HG03342 (cell line): ENCODE measurements around the gene MAMDC2.

Source experiments
- ATAC-seq: cut with Tn5 transposase; IDR thresholded peaks from one replicate; pipeline ENCODE4 v1.9.1; 2021; ENCODE audit warnings: mild to moderate bottlenecking, moderate library complexity; ENCODE audit not compliant: unreplicated experiment

MAMDC2 gene, protein sequence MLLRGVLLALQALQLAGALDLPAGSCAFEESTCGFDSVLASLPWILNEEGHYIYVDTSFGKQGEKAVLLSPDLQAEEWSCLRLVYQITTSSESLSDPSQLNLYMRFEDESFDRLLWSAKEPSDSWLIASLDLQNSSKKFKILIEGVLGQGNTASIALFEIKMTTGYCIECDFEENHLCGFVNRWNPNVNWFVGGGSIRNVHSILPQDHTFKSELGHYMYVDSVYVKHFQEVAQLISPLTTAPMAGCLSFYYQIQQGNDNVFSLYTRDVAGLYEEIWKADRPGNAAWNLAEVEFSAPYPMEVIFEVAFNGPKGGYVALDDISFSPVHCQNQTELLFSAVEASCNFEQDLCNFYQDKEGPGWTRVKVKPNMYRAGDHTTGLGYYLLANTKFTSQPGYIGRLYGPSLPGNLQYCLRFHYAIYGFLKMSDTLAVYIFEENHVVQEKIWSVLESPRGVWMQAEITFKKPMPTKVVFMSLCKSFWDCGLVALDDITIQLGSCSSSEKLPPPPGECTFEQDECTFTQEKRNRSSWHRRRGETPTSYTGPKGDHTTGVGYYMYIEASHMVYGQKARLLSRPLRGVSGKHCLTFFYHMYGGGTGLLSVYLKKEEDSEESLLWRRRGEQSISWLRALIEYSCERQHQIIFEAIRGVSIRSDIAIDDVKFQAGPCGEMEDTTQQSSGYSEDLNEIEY

DNA sequence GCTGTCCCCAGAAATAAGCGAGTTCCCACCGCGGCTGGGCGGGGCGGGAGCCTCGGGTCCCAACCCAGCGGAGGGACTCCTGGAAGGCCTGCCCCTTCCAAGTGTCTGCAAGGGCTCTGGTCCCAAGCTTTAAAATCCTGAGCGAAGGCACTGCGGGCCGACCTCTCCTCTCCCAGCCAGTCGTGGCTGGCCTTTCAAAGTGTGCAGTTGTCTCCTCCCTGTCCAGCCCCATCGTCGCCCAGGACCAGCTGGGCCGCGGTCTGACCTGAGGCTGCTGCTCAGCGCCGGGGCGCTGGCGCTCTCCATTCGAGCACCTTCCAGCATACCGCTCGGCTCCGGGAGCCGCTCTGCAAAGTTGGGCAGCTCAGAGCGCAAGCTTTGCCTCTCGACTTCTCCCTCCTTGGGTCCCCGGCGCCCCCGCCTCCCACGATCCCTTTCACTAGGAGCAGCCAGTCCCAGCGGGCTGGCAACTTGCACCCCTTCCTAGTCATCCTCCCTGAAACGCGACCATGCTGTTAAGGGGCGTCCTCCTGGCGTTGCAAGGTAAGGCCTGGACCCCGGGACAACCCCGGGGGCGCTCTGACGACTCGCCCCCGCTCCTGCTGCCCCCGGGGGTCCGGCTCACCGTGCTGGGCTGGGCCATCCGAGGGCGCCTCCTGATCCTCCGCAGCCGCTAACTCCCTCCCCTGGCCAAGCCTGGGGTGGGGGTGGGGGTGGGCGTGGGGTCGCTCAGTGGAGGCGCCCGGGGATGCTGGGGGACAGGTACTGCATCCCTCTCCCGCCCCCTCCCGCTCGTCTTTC, at the start of gene MAMDC2:
TSS of gene MAMDC2 (plus strand) at position 160 of the 801 bp plus-strand sequence. CDS start at position 510, 350 bp downstream.
- no peak for ATAC-seq

DNA sequence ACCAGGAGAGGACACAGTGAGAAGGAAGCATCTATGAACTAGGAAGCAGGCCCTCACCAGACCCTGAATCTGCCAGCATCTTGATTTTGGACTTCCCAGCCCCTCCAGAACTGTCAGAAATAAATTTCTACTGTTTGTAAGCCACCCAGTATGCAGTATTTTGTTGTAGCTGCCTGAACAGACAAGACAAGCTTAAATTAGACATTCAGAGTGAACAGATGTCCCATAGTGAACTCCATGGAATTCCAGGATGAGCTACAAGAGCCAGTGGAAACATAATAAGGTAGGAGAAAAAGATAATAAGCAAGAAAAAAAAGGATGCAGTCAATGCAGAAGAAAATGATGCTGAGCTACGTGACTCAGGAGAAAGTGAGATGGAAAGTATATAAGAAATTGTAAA, 47.8 kb upstream of the MAMDC2 start:
- ATAC-seq, result no peak

DNA sequence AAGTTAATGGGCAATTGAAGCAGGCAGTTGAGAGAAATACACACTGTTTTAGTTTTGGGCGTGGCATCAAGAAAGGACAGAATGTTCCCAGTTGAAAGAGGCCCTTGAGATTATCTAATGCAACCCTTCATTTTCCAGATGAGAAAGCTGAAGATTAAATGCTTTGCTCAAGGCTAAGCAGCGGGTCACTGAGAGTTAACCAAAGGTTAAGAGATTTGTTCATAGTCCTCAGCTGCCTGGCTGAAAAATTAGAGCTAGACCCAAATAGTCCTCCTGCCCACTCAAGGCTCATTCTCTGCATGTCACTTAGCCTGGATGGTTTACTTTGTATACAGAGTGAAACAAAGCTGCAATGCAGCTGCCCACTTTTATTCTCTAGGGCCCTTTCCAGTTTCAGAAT, 46.7 kb upstream of the MAMDC2 start:
- no peak for ATAC-seq

DNA sequence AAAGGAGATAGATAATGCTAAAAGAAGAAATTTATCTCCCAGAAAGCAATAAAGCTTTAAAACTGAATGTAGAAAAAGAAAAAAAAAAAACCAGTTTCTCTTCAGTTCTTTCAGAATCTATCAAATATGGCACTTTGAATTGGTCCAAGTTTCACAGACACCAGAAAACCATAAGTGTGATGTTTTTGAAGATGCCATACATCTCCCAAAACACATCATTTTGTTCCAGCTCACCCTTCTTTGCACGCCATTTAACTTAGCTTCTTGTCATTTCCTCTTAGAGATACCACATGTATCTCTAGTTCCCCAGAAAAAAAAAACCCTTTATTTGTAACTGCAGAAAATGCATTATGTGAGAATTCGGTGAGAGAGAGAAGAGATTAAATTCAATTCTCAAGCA, 46.1 kb upstream of the MAMDC2 start:
- no peak for ATAC-seq

DNA sequence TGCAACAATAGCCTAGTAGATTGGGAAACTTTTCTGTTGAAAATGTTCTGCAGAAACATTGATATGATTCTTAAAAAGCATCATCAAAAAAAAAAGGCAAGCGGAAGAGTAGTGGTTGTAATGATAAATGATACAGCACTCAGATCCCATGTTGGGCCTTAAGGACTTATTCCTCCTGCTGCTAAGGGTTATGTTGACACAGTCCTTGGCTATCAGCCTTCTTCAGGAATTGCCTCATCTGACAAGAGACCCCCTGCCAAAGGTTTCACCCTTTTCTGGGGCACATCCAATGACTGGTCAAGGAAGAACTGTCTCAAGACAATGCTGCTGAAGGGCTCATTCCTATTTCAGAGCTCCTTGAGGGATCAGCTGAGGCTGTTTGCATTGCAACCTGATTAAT, 44.3 kb upstream of the MAMDC2 start:
- ATAC-seq, result no peak

DNA sequence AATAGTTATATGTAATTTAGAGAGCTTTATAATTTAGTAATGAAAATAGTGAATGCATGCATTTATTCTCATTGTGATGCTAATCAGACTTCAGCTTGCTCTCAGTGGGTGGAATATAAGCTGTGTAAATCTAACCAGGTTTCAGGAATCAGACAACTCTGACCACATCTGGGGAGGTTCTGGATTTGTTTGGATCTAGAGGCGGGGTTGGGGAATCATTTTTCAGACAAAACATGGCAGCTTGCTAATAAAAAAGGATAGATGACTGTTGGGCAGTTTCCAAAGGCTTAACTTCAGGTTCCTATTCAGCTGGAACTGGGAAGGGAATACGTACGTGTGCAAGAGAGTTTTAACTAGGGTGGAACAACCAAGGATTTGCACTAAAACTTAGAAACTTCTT, 43.2 kb upstream of the MAMDC2 start:
- ATAC-seq, result no peak

DNA sequence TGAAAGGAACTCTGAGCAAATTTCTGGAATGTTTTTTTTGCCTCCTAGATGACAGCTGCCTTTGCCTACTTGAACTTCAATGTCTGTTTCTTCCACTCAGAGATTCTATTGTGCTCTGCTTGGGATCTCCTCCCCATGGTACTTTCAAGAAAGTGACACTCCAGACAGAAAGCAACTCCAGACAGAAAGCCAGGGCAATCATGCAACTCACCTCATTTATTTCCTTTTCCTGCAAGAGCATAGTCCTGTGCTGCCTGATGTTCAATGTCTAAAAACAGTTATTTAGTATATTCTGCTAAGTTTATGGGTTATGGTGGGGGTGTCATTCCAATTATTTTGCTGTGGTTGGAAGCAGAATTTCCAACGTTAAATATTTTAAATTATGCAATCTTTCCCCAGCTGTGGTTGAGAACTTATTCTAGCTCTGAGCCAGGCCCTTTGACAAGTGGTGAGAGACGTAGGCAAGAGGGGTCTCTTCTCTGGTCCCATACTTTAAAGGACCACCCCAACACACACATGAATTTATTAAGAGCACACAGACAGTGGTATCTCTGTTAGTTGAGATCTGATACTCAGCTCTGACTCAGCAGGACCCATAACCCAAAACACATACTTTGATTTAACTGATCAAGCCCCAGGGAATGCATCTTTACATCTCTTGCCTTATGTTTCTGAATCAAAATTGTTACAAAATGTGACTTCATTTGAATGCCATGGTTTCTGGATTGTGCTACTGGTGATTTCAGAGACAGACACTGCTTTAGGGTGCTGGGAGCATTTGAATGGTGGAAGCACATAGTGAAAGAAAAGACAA, 39.5 kb upstream of the MAMDC2 start:
- ATAC-seq, result no peak

DNA sequence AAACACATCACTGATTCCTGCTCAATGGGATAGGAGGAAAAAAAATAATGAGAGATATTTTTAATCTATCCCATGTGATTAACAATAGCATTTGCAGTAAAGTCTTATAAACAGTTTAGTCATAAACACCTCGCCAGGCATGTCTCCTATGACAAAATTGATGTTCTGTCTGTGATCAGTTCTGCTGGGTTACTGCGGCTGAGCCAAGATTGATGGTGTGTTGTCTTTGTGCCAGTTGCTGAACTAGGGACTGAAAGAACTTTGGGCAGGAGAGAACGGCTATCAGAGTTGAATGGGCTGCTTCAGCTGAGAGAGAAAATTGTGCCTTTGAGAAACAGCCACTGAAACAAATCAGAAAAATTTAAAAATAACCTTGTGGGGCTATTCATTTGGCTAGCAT, 37.3 kb upstream of the MAMDC2 start:
- no peak for ATAC-seq

DNA sequence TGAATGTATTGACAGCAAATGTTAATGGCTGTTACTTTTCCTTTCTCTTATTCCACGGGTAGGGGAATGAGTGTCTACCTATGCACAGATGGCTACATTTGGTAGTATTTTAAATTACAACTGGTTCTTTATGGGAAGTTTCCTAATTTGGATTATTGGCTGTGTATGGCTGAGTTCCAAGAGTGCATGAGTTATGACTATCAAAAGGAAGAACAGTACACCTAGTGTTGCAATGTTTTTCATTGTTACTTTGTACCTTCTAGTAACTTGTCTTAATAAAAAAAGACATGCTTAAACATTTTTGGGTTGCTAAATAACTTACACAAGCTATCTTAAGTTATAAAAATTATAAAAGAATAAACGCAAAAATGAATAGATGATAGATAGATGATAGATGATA, 35.8 kb upstream of the MAMDC2 start:
- ATAC-seq, result no peak

DNA sequence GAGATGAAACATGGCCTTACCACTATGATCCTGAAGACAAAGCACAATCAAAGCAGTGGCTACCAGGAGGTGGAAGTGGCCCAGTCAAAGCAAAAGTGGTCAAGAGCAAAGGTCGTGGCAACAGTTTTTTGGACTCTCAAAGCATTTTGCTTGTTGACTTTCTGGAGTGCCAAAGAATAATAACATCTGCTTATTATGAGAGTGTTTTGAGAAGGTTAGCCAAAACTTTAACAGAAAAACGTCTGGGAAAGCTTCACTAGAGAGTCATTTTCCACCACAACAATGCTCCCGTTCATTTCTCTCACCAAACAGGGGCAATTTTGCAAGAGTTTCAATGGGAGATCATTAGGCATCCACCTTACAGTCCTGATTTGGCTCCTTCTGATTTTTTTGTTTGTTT, 33.6 kb upstream of the MAMDC2 start:
- no peak for ATAC-seq

DNA sequence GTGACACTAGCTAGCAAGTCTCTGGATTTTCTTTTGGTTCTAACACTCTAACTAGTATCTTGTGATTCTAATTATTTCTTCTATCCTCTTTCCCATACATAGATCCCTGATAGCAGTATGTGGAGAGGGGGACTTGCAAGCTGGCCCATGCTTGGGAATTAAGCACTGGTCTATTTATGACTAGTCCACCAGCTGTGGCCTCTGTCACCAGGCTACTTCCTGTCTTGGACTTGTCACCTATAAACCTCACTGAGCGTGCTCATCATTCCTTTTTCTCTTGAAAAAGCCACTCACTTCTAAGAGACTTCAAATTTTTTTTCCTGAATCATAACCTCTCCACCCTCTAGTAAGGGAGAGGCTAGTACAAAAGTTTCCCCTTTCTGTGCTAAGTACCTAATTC, 32.3 kb upstream of the MAMDC2 start:
- no peak for ATAC-seq

DNA sequence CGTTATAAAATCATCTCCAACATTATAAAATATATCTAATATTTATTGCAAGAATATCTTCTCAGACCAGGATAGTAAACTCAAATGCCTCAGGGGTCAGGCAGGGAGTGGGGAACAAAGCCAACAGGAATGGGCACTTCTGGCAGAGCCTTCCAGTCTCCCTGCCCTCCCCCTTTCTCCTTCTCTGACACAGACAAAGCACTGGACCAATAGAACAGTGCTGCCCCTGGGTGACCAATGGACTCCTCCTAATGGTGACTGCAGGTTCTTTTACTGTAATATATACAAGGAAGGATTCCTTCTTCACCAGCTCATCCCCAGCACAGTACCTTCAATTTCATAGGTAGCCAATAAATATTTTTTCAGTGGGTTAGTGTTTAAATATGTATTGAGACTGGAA, 31.1 kb upstream of the MAMDC2 start:
- no peak for ATAC-seq

DNA sequence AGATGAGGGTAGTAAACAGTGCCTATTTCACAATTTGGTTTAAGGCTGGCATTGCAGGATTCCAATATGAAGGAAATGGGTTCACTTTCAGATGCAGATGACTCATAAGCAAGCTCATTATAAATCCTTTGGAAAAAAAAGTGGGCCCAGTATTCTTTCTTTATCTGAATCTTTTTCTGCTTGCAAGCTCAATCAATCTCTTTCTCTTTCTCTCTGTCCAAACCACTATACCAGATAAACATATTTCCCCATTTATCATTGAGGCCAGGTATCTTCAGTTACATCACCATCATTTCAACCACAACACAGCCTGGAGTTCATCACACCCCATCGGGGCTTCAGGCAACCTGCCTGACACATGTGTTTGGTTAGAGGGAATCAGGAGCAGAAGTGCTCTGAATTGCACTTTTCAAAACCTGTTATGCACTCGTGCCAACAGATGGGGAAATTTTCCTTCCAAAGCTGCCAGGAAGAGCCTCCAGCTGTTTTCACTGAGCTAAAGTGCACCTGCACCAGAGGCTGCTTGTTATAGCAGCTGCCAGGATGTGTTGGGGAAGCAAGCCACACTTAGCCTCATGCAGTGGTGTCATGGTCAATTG, 30.0 kb upstream of the MAMDC2 start:
- ATAC-seq, result no peak

DNA sequence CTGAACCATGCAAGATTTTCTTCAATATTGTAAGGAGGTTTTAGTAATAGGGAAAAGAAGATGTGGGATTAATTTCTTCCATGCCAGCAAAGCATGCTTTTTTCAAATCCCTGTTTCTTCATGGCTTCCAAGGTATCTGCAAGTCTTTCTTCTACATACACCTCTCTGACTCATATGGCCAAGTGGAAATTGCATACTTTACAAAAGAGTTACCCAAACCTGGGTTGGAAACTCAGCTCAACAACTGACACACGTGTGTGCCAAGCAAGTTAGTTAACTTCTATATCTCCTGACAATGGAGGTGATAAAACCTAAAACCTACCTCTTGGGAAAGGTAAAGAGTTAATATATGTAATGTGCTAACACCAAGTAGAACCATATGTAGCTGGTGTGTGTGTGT, 28.5 kb upstream of the MAMDC2 start:
- ATAC-seq, result no peak

DNA sequence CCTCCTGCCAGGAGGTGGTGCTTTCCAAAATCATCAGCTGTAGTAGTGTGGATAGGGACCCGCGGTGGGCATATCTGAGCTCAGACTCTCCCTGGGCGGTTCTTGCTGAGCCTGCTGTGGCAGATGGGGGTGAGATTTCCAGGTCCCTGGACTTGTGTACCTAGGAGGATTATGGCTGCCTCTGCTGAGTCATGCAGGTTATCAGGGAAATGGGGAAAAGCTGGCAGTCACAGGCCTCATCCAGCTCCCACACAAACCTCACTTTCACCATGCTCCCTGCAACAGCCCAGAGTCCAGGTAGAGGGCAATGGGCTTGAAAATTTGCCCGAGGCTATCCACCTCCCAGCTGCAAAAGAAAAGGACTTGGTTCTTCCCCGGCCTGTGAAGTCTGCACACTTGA, 23.4 kb upstream of the MAMDC2 start:
- ATAC-seq, result no peak

DNA sequence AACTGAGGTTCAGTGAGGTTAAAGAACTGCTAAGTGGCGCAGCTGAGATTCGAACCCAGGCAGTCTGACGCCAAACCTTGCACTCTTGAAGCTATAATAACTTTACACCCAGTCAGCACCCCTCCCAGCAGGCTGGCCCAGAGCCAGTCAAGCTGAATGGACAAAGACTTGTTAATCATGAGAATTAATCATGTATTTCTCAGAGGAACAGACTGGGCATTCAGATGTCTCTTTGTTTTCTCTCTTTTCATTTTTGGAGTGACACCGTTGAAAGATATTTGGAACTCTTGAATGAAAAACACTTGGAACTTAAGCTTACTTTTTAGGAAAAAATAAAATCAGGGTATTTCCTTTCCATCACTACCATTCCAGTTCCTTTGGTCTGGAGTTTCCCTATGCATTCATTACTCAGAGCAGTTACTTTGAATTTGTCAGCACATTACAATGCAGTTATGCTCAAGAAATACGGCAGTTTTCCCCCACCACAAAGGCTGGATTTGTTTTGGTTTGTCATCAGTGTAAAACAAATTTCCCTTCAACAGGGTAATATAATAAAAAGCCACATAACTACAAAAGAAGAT, 22.6 kb upstream of the MAMDC2 start:
- ATAC-seq, result no peak

DNA sequence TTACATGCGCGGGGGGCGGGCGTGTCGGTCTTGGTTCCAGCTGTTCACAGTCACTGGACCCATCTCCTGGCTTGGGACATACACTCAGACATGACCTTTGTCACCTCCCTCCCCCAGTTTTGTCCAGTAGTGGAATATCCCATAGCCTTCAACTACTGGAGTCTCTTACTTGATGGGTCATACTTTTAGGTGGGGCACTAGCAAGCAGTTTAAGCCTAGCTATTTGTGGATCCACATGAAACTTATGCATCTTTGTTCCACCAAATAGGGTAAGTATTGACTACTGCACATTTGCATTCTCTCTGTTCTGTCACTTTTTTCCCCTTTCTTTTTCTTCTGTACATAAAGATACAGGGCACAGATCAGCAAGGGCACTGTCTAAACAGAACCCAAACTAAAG, 15.4 kb upstream of the MAMDC2 start:
- ATAC-seq, result no peak

DNA sequence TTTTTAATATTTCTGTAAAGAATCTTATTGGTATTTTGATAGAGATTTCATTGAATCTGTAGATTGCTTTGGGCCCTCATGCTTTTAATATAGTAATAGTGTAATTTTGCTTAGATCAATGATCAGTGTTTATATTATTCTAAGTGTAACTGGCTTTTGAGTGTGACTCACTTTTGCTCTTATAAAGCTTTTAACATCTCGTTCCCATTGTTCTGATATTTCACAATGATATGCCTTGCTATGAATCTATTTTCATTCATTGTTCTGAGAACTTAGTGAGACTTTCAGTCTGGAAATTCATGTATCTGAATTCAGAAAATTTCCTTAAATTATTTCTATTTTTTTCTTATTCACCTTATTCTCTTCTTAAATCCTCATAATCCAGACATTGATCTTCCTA, 13.5 kb upstream of the MAMDC2 start:
- ATAC-seq, result no peak

DNA sequence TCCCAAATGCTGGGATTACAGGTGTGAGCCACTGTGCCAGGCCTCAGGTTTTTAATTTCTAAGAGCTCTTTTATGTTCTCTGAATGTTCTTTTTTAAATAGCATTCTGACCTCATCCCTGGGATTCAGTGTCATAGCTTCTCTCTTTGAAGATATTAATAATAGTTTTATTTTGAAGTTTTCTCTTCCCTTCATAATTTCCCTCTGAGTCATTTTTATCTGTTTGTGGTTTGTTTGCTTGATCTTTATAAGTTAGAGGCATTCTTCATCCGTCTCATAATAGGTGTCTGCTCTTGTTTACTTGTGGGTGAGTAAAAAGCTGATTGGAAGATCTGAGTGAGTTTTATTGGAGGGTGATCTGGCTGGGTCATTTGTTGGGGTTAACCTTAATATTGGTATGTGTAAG, 12.5 kb upstream of the MAMDC2 start:
- no peak for ATAC-seq

DNA sequence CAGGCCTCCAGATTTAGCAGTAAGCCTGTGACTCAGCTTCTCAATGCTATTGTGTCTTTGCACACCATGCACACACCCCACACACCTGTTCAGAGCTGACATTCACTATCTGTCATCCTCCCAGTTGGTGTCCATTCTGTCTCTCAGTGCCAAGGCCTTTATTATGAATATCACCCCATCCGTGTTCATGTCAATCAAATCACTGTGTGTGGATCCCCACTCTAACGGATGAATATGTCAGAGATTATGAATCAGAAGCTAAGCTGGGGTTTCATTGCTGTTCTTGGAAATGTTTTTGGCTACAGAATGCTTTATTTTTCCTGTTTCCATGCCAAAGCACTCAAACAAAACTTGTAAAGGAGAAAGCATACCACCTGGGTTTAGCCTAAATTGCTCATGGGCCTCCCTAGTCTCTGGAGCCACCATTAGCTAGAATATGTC, 9.4 kb upstream of the MAMDC2 start:
- ATAC-seq, result no peak
